Measurements from ENCODE around the gene SLFN11.
"Not testable (repeated sequence)": the region's sequence is repeated elsewhere in the genome, so short reads cannot be mapped to it uniquely, and the experiment has no call there.

SLFN11 gene

GRCh38 chr17:35373534-35373983 is at the start of gene SLFN11:
Gene SLFN11, minus strand, starts transcription at chr17:35373621. Its CDS starts 9,814 bp downstream, at chr17:35363807.
- peak within 1 kb of the TSS in 2 of 3 experiments; percentile 89 to 95 for H3K27ac Mint-ChIP-seq

GRCh38 chr17:35421069-35421468 is 47.6 kb upstream of the SLFN11 start:
- not testable (repeated sequence) for H3K27ac Mint-ChIP-seq; H3K36me3 Mint-ChIP-seq (ENCODE audit: low read depth); H3K27me3 Mint-ChIP-seq (ENCODE audit: low read depth); H3K9me3 Mint-ChIP-seq; H3K4me3 Mint-ChIP-seq; H3K4me1 Mint-ChIP-seq

More at GRCh38 chr17:35373534-35373983, at the start of gene SLFN11:
- TF ChIP-seq CTCF (IDR thresholded peaks at IDR 0.05; ENCODE audit: unreplicated experiment in 3 of 3): no peak
- Mint-ChIP-seq H3K27me3 (ENCODE audit: low read depth) (peaks cover 91% of the 10 kb centered on the region), H3K4me3 (peak within 1 kb of the TSS; percentile 84 to 89 (median 87)), H3K4me1 (peaks cover 26% of the 10 kb centered on the region), H3K36me3 (ENCODE audit: low read depth) (no peaks in the 10 kb centered on the region), H3K9me3 (peaks cover 27% of the 10 kb centered on the region)

GRCh38 chr17:35416659-35417058 is 43.2 kb upstream of the SLFN11 start:
- Mint-ChIP-seq H3K27me3 (ENCODE audit: low read depth) (no peaks in the 10 kb centered on the region), H3K9me3 (peaks cover 7% of the 10 kb centered on the region), H3K36me3 (ENCODE audit: low read depth) (no peaks in the 10 kb centered on the region), H3K4me1 (no peaks in the 10 kb centered on the region), H3K4me3 (no peak overlapping the region), H3K27ac (no peak overlapping the region)
- TF ChIP-seq CTCF (IDR thresholded peaks at IDR 0.05; ENCODE audit: unreplicated experiment in 3 of 3): no peak

GRCh38 chr17:35414707-35415106 is 41.3 kb upstream of the SLFN11 start:
- H3K4me1 Mint-ChIP-seq; H3K4me3 Mint-ChIP-seq; H3K27ac Mint-ChIP-seq; H3K9me3 Mint-ChIP-seq; H3K27me3 Mint-ChIP-seq (ENCODE audit: low read depth); H3K36me3 Mint-ChIP-seq (ENCODE audit: low read depth): not testable (repeated sequence)

- Mint-ChIP-seq H3K4me1 (no peaks in the 10 kb centered on the region), H3K27ac (no peak overlapping the region)
- TF ChIP-seq CTCF (IDR thresholded peaks at IDR 0.05; ENCODE audit: unreplicated experiment in 3 of 3): no peak
Observed at GRCh38 chr17:35414247-35414646, 40.8 kb upstream of the SLFN11 start.

GRCh38 chr17:35407531-35407930 is 34.1 kb upstream of the SLFN11 start:
- no peaks in the 10 kb centered on the region for H3K27me3 Mint-ChIP-seq (ENCODE audit: low read depth)
- no peak for TF ChIP-seq CTCF (IDR thresholded peaks at IDR 0.05; ENCODE audit: unreplicated experiment in 3 of 3)
- H3K27ac Mint-ChIP-seq: no peak overlapping the region
- no peaks in the 10 kb centered on the region for H3K9me3 Mint-ChIP-seq
- no peak overlapping the region for H3K4me3 Mint-ChIP-seq
- no peaks in the 10 kb centered on the region for H3K4me1 Mint-ChIP-seq
- no peaks in the 10 kb centered on the region for H3K36me3 Mint-ChIP-seq (ENCODE audit: low read depth)

More at GRCh38 chr17:35414247-35414646, 40.8 kb upstream of the SLFN11 start:
- Mint-ChIP-seq H3K36me3 (ENCODE audit: low read depth) (no peaks in the 10 kb centered on the region), H3K9me3 (peaks cover 7% of the 10 kb centered on the region), H3K4me3 (no peak overlapping the region), H3K27me3 (ENCODE audit: low read depth) (no peaks in the 10 kb centered on the region)

GRCh38 chr17:35406568-35406967 is 33.1 kb upstream of the SLFN11 start:
- no peak for TF ChIP-seq CTCF (IDR thresholded peaks at IDR 0.05; ENCODE audit: unreplicated experiment in 3 of 3)
- Mint-ChIP-seq H3K27ac (no peak overlapping the region), H3K36me3 (ENCODE audit: low read depth) (no peaks in the 10 kb centered on the region), H3K4me3 (no peak overlapping the region), H3K4me1 (no peaks in the 10 kb centered on the region), H3K9me3 (no peaks in the 10 kb centered on the region), H3K27me3 (ENCODE audit: low read depth) (no peaks in the 10 kb centered on the region)
